HG03378 (cell line): ENCODE results near the gene NMT2.
A peak's percentile ranks its signal among the peaks of the same experiment; 100 is the strongest.

Source experiments
- ATAC-seq: cut with Tn5 transposase; IDR thresholded peaks from one replicate; pipeline ENCODE4 v1.9.1; 2021; ENCODE audit warnings: mild to moderate bottlenecking, moderate library complexity; ENCODE audit not compliant: unreplicated experiment

Gene NMT2

GRCh38 chr10:15182540-15183207 lies 14.2 kb upstream of the NMT2 start:
- no peak for ATAC-seq

- ATAC-seq, result no peak
Measured at GRCh38 chr10:15181576-15182156, 13.2 kb upstream of the NMT2 start.

GRCh38 chr10:15180736-15181135 lies 12.2 kb upstream of the NMT2 start:
- no peak for ATAC-seq

- no peak for ATAC-seq
Measured at GRCh38 chr10:15176269-15176668, 7.8 kb upstream of the NMT2 start.

GRCh38 chr10:15175587-15175986 lies 7.1 kb upstream of the NMT2 start:
- no peak for ATAC-seq

- ATAC-seq, result no peak
Measured at GRCh38 chr10:15172306-15172840, 3.9 kb upstream of the NMT2 start.

GRCh38 chr10:15169555-15170401 lies 1.3 kb upstream of the NMT2 start:
- ATAC-seq, result no peak

GRCh38 chr10:15168786-15169554 lies 477 bp upstream of the NMT2 start:
- ATAC-seq, result no peak

- peak; percentile 31 for ATAC-seq
Measured at GRCh38 chr10:15167411-15168290, 842 bp downstream of the NMT2 start.

GRCh38 chr10:15166325-15166724 lies 2.2 kb downstream of the NMT2 start:
- no peak for ATAC-seq

- no peak for ATAC-seq
Measured at GRCh38 chr10:15163253-15163828, 5.2 kb downstream of the NMT2 start.

- ATAC-seq, result no peak
Measured at GRCh38 chr10:15158972-15159371, 9.5 kb downstream of the NMT2 start.

GRCh38 chr10:15158448-15158847 lies 10.0 kb downstream of the NMT2 start:
- no peak for ATAC-seq

- ATAC-seq, result no peak
Measured at GRCh38 chr10:15155978-15156656, 12.4 kb downstream of the NMT2 start.

GRCh38 chr10:15152556-15152955 lies 15.9 kb downstream of the NMT2 start:
- no peak for ATAC-seq

GRCh38 chr10:15150563-15150962 lies 17.9 kb downstream of the NMT2 start:
- no peak for ATAC-seq

- no peak for ATAC-seq
Measured at GRCh38 chr10:15149042-15149771, 19.3 kb downstream of the NMT2 start.

- no peak for ATAC-seq
Measured at GRCh38 chr10:15147594-15148392, 20.7 kb downstream of the NMT2 start.
